ENCODE measurements around the gene PUS3.

Gene PUS3

DNA sequence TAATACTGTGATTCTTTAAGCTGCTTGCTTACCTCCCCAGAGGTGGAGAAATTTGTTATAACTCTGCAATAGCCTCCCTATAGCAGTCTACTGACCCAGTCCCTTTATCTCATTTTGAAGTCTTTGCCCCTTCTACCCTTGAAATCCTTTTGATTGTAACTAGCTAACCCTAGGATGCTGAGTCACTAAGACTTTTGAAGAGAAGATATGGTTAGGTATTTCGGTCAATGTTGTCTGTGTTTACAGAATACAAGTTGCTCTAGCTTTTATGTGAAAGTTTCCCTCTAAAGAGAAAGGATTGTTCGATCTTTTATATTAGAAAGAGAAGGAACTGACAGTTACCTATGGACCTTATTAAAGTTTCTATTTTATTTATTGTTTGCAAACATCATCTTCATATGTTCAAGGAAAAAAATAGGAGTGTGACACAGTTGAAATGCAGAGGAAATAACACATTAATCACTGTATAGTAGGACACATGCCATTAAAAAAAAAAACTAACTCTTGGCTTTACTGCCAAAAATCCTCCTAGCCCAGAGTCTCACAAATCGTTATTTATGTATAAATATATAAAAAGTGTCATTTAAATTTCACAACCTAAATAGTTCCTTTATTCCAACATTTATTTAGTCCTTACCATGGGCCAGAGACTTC is 12.4 kb downstream of the PUS3 start:
- H3K36me3 ChIP-seq: peaks cover 22% of the 10 kb centered on the region
- no peak for DNase-seq
- H3K27me3 ChIP-seq (ENCODE audit: insufficient read depth, low read depth, severe bottlenecking): no peaks in the 10 kb centered on the region
- no peak overlapping the region for H3K27ac ChIP-seq
- TF ChIP-seq, protein P1, sequence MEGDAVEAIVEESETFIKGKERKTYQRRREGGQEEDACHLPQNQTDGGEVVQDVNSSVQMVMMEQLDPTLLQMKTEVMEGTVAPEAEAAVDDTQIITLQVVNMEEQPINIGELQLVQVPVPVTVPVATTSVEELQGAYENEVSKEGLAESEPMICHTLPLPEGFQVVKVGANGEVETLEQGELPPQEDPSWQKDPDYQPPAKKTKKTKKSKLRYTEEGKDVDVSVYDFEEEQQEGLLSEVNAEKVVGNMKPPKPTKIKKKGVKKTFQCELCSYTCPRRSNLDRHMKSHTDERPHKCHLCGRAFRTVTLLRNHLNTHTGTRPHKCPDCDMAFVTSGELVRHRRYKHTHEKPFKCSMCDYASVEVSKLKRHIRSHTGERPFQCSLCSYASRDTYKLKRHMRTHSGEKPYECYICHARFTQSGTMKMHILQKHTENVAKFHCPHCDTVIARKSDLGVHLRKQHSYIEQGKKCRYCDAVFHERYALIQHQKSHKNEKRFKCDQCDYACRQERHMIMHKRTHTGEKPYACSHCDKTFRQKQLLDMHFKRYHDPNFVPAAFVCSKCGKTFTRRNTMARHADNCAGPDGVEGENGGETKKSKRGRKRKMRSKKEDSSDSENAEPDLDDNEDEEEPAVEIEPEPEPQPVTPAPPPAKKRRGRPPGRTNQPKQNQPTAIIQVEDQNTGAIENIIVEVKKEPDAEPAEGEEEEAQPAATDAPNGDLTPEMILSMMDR (IDR thresholded peaks at IDR 0.05; ENCODE audit: low read depth, low read length): no peak
- no peaks in the 10 kb centered on the region for H3K9me3 ChIP-seq (ENCODE audit: severe bottlenecking)
- no peak overlapping the region for H3K4me3 ChIP-seq (ENCODE audit: low read depth, low read length)

DNA sequence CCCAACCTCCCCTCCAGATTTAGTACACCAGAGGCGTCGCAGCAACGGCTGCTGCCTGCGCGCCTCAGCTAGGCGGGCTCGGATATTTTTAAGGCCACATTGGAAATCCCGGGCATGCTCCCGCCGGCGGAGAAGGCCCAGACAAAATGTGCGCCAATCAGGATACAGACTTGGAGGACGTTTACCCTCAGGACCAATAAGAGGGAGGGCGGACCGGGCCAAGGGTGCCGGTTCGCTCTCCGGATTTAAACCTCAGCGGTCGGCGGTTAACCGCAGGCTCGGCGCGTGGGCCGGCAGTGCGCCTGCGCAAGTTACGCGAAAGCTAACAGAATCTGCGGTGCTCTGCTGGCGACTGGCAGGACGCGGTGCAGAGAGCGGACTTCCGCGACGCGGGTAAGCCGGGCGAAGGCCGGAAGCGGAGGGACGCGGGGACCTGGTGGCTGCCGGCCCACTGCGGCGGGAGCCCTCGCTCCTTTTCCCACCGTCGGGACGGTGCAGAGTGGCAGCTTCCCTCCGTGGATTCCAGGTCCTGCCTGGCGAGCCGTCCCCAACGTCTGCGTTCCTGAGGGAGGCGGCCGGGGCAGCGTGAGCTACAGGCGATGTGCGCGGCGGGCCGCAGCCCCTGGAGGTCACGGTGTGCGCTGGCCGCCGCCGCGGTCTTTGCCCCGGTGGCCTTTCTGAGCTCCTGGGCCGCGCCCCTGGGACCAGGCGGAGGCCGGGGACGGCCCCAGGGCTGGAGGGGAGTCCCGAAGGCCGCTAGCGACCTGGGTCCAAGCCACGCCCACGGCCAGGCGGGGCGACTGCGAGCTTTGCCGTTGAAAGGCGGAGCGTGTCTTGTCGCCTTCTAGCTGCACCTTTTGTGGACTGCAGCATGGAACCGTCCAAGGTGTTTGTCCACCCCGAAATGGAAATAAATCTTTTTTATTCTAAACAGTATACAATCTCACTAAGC is 15.4 kb downstream of the PUS3 start, which contains the start of gene HYLS1:
HYLS1 (plus strand) TSS at position 296 of the 952 bp plus-strand sequence. CDS start 11,701 bp downstream, outside the sequence.
- no peak for DNase-seq
- H3K4me3 ChIP-seq (ENCODE audit: low read depth, low read length): no peak within 1 kb of the TSS
- no peak within 1 kb of the TSS for H3K27ac ChIP-seq
- no peaks in the 10 kb centered on the region for H3K9me3 ChIP-seq (ENCODE audit: severe bottlenecking)
- no peaks in the 10 kb centered on the region for H3K27me3 ChIP-seq (ENCODE audit: insufficient read depth, low read depth, severe bottlenecking)
- no peaks in the 10 kb centered on the region for H3K36me3 ChIP-seq
- TF ChIP-seq, protein P1 (IDR thresholded peaks at IDR 0.05; ENCODE audit: low read depth, low read length): no peak

DNA sequence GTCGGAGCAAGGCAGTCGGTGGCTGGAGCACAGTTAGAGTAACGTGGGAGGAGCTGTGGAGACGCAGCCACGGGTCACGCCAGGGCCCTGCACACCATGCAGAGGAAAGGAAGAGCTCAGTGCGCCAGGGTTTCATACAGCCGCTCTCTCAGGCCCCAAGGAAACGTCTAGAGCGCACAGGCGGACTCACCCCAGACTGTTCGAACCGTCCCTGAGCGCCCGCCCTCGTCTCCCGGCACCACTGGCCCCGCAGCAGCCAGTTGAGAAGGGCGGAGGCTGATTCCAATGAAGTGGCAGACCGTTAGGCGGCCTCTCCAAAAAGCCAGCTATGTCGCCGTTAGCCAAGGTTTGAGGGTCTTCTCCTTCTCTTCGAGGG is 16.0 kb downstream of the PUS3 start:
- no peak overlapping the region for H3K4me3 ChIP-seq (ENCODE audit: low read depth, low read length)
- TF ChIP-seq, protein P1 (IDR thresholded peaks at IDR 0.05; ENCODE audit: low read depth, low read length): no peak
- H3K27ac ChIP-seq: no peak overlapping the region
- H3K9me3 ChIP-seq (ENCODE audit: severe bottlenecking): no peaks in the 10 kb centered on the region
- H3K27me3 ChIP-seq (ENCODE audit: insufficient read depth, low read depth, severe bottlenecking): no peaks in the 10 kb centered on the region
- H3K36me3 ChIP-seq: no peaks in the 10 kb centered on the region
- DNase-seq: no peak

DNA sequence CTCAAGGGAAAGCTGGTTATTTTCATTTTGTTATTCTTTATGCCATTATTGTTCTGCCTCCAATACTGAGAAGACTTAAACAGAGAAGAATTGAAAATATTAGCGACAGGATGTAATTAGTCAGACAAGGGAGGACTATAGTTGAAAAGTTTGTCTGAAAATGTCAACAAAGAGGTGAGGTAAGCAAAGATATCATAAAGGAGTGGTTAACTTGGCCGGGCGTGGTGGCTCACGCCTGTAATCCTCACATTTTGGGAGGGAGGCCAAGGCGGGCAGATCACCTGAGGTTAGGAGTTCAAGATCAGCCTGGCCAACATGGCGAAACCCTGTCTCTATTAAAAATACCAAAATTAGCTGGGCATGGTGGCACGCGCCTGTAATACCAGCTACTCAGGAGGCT is 19.6 kb downstream of the PUS3 start:
- Histone ChIP-seq H3K9me3 (ENCODE audit: severe bottlenecking) (no peaks in the 10 kb centered on the region), H3K27ac (no peak overlapping the region), H3K36me3 (no peaks in the 10 kb centered on the region), H3K27me3 (ENCODE audit: insufficient read depth, low read depth, severe bottlenecking) (peaks cover 7% of the 10 kb centered on the region), H3K4me3 (ENCODE audit: low read depth, low read length) (no peak overlapping the region)
- TF ChIP-seq, protein P1 (IDR thresholded peaks at IDR 0.05; ENCODE audit: low read depth, low read length): no peak
- no peak for DNase-seq

DNA sequence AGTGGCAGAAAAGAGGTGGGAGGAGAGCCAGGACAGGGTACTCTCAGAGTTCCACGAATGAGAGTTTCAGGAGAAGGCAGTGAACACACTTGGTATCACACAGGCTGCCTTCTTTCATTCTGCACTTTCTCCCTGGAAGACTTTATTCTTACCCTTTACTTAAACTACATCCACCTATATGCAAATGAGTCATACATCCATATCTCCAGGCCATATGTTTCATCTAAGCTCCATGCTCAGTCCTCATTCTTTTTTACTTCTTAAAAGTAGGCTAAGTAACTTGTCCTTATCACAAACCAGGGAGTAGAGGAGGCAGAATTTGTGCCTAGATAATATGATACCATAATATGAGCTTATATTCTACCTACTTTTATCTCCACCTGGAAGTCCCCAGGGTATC is 21.7 kb downstream of the PUS3 start:
- Histone ChIP-seq H3K9me3 (ENCODE audit: severe bottlenecking) (no peaks in the 10 kb centered on the region), H3K27ac (no peak overlapping the region), H3K36me3 (no peaks in the 10 kb centered on the region), H3K4me3 (ENCODE audit: low read depth, low read length) (no peak overlapping the region), H3K27me3 (ENCODE audit: insufficient read depth, low read depth, severe bottlenecking) (peaks cover 7% of the 10 kb centered on the region)
- TF ChIP-seq, protein P1 (IDR thresholded peaks at IDR 0.05; ENCODE audit: low read depth, low read length): no peak
- no peak for DNase-seq
